ENCODE measurements around the gene FAAH. TPM values are rescaled to one million over a fixed set of nuclear protein-coding genes. Genes with fewer than 3 reads are reported as not detected.
A peak's percentile ranks its signal among the peaks of the same experiment; 100 is the strongest.

Gene FAAH
- total RNA-seq, 1 donor from 2014 or later, result 38.6 TPM

GRCh38 chr1:46405724-46406123 is 11.6 kb downstream of the FAAH start:
- H3K27ac Mint-ChIP-seq, result no peak overlapping the region
- DNase-seq (ENCODE audit: low spot score, unreplicated experiment), result no peak
- H3K4me3 Mint-ChIP-seq (ENCODE audit: low read depth), result no peak overlapping the region
- peaks cover 2% of the 10 kb centered on the region for H3K36me3 Mint-ChIP-seq (ENCODE audit: insufficient read depth)
- H3K4me1 Mint-ChIP-seq (ENCODE audit: low read depth), result peaks cover 3% of the 10 kb centered on the region
- no peaks in the 10 kb centered on the region for H3K9me3 Mint-ChIP-seq (ENCODE audit: low read depth)
- peaks cover 7% of the 10 kb centered on the region for H3K27me3 Mint-ChIP-seq
- TF ChIP-seq CTCF (IDR thresholded peaks at IDR 0.05; ENCODE audit: unreplicated experiment), result no peak

GRCh38 chr1:46406881-46407608 is 12.9 kb downstream of the FAAH start:
- Mint-ChIP-seq H3K4me3 (ENCODE audit: low read depth) (peak overlapping the region; percentile 66), H3K4me1 (ENCODE audit: low read depth) (peaks cover 3% of the 10 kb centered on the region)
- no peak for TF ChIP-seq CTCF (IDR thresholded peaks at IDR 0.05; ENCODE audit: unreplicated experiment)

GRCh38 chr1:46407636-46408035 is 13.5 kb downstream of the FAAH start:
- Mint-ChIP-seq H3K4me3 (ENCODE audit: low read depth) (no peak overlapping the region), H3K4me1 (ENCODE audit: low read depth) (peaks cover 3% of the 10 kb centered on the region), H3K27me3 (peaks cover 7% of the 10 kb centered on the region), H3K27ac (no peak overlapping the region), H3K9me3 (ENCODE audit: low read depth) (no peaks in the 10 kb centered on the region), H3K36me3 (ENCODE audit: insufficient read depth) (peaks cover 5% of the 10 kb centered on the region)
- no peak for DNase-seq (ENCODE audit: low spot score, unreplicated experiment)
- no peak for TF ChIP-seq CTCF (IDR thresholded peaks at IDR 0.05; ENCODE audit: unreplicated experiment)

More at GRCh38 chr1:46406881-46407608, 12.9 kb downstream of the FAAH start:
- H3K36me3 Mint-ChIP-seq (ENCODE audit: insufficient read depth), result peaks cover 2% of the 10 kb centered on the region
- no peak overlapping the region for H3K27ac Mint-ChIP-seq
- no peaks in the 10 kb centered on the region for H3K9me3 Mint-ChIP-seq (ENCODE audit: low read depth)
- H3K27me3 Mint-ChIP-seq, result peaks cover 7% of the 10 kb centered on the region
- no peak for DNase-seq (ENCODE audit: low spot score, unreplicated experiment)

- Mint-ChIP-seq H3K4me1 (ENCODE audit: low read depth) (peaks cover 3% of the 10 kb centered on the region), H3K27me3 (peaks cover 7% of the 10 kb centered on the region), H3K4me3 (ENCODE audit: low read depth) (no peak overlapping the region), H3K9me3 (ENCODE audit: low read depth) (no peaks in the 10 kb centered on the region), H3K36me3 (ENCODE audit: insufficient read depth) (peaks cover 4% of the 10 kb centered on the region), H3K27ac (no peak overlapping the region)
- TF ChIP-seq CTCF (IDR thresholded peaks at IDR 0.05; ENCODE audit: unreplicated experiment), result no peak
- no peak for DNase-seq (ENCODE audit: low spot score, unreplicated experiment)
Measured at GRCh38 chr1:46408356-46409062, 14.4 kb downstream of the FAAH start.

GRCh38 chr1:46409063-46409372 is 14.9 kb downstream of the FAAH start:
- Mint-ChIP-seq H3K9me3 (ENCODE audit: low read depth) (no peaks in the 10 kb centered on the region), H3K36me3 (ENCODE audit: insufficient read depth) (peaks cover 5% of the 10 kb centered on the region), H3K4me3 (ENCODE audit: low read depth) (no peak overlapping the region), H3K27ac (no peak overlapping the region), H3K27me3 (peaks cover 7% of the 10 kb centered on the region), H3K4me1 (ENCODE audit: low read depth) (peaks cover 3% of the 10 kb centered on the region)
- no peak for TF ChIP-seq CTCF (IDR thresholded peaks at IDR 0.05; ENCODE audit: unreplicated experiment)
- no peak for DNase-seq (ENCODE audit: low spot score, unreplicated experiment)
